BE2C (cell line): Measurements from ENCODE around the gene MALSU1.
A peak's percentile ranks its signal among the peaks of the same experiment; 100 is the strongest.

Experiments used
- DNase-seq: peaks from one replicate; pipeline ENCODE4 v3.0.0-alpha.2; 2020
- H3K27me3 ChIP-seq: fragments of 250-450 bp; sonication (Bioruptor Pico); 2 replicates; pipeline ENCODE4 v1.5.1; 2020; ENCODE audit warnings: mild to moderate bottlenecking
- H3K36me3 ChIP-seq: fragments of 250-450 bp; sonication (Bioruptor Pico); 2 replicates; pipeline ENCODE4 v1.5.1; 2020; ENCODE audit warnings: mild to moderate bottlenecking
- H3K4me1 ChIP-seq: fragments of 250-450 bp; sonication (Bioruptor Pico); 2 replicates; pipeline ENCODE4 v1.5.1; 2020
- H3K4me3 ChIP-seq: 2 replicates; pipeline ENCODE4 v1.5.1; 2011; ENCODE audit warnings: low read depth, low read length
- H3K9me3 ChIP-seq: fragments of 250-450 bp; sonication (Bioruptor Pico); 2 replicates; pipeline ENCODE4 v1.5.1; 2020
- TF ChIP-seq, protein P1 (sequence below): IDR thresholded peaks from 2 replicates; pipeline ENCODE4 v1.5.1; 2012; ENCODE audit warnings: mild to moderate bottlenecking, low read depth, low read length

MALSU1 gene

DNA sequence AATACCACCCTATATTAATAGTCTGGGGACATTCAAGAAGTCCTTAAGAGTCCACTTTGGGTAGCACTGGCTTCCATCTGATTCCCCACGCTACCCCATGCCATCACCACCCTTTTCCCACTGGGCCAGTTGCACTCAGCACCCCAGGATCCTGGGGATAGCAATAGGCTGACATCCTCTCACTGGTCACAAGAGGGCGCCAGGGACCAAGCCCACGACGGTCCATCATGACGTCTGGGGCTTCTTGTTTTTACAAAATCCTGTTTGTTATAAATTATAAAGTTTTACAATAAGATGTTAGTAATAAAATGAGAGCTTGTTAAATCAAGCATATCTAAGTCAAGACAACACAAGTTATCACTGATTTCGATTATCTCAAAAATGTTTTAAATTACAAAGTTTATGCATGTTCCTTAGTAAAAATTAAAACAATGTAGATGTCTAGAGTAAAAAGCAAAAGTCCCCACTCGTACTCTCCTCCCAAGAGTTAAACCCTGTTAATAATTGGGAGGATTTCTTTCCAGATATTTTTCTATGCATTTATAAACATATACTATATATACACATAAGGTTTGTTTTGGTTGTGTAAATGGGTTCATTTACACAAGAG is 37.2 kb upstream of the MALSU1 start:
- H3K4me3 ChIP-seq = no peak overlapping the region; the same call in 1 of the 2 replicates

DNA sequence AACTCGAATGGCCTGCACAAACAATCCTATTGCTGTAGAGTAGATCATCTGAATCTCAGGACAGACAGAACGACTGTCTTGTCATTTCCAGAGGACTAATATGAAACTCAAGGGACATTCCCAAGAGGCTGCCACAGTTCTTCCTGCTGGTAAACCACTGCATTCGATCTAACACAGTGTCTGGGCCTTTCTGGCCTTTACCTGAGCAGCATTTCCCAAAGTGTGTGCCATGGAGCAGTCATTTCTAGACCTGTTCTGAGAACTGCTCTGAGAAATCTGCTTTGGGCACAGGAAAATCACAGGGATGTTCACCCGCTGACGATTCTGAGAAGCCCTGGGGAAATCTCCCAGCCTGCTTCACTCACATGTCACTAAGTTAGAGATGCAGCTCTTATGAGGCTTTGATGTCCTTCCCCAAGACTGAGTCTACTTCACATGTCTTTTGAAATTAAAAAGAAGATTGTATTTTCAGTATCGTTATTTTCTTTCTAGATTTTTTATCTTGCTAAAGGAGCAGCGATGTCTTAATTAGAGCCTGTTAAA is 34.2 kb upstream of the MALSU1 start:
- TF ChIP-seq, protein P1, sequence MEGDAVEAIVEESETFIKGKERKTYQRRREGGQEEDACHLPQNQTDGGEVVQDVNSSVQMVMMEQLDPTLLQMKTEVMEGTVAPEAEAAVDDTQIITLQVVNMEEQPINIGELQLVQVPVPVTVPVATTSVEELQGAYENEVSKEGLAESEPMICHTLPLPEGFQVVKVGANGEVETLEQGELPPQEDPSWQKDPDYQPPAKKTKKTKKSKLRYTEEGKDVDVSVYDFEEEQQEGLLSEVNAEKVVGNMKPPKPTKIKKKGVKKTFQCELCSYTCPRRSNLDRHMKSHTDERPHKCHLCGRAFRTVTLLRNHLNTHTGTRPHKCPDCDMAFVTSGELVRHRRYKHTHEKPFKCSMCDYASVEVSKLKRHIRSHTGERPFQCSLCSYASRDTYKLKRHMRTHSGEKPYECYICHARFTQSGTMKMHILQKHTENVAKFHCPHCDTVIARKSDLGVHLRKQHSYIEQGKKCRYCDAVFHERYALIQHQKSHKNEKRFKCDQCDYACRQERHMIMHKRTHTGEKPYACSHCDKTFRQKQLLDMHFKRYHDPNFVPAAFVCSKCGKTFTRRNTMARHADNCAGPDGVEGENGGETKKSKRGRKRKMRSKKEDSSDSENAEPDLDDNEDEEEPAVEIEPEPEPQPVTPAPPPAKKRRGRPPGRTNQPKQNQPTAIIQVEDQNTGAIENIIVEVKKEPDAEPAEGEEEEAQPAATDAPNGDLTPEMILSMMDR = no peak
- no peaks in the 10 kb centered on the region for H3K9me3 ChIP-seq
- no peaks in the 10 kb centered on the region for H3K4me1 ChIP-seq
- H3K4me3 ChIP-seq = no peak overlapping the region
- no peaks in the 10 kb centered on the region for H3K36me3 ChIP-seq
- H3K27me3 ChIP-seq = no peaks in the 10 kb centered on the region
- DNase-seq = no peak

More for the DNA sequence above, 37.2 kb upstream of the MALSU1 start:
- TF ChIP-seq, protein P1 = peak; percentile 97
- Histone ChIP-seq H3K27me3 (peaks cover 1% of the 10 kb centered on the region), H3K4me1 (no peaks in the 10 kb centered on the region), H3K9me3 (no peaks in the 10 kb centered on the region), H3K36me3 (no peaks in the 10 kb centered on the region)
- peak; percentile 73 for DNase-seq

DNA sequence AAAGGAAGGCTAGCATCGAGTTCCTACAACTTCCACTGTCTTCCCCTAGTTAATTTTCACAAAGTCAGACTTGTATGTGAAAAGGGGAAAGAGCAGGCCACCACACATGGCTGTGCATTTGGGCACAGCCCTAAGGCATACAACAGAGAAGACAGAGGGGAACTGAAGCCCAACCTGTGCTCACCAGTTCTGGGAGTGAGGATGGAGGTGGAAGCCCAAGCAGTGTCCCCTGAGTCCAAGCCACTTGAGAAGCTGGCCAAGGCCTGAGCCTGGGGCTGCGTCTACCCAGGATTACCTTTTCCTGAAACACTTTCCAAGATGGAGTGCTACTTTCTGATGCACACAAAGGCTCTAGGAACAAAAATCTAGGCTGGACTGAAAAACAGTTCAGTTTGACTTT is 32.2 kb upstream of the MALSU1 start:
- no peaks in the 10 kb centered on the region for H3K4me1 ChIP-seq
- no peak overlapping the region for H3K4me3 ChIP-seq
- H3K9me3 ChIP-seq = no peaks in the 10 kb centered on the region
- peaks cover under 1% of the 10 kb centered on the region; the same call in 1 of the 2 replicates for H3K27me3 ChIP-seq
- TF ChIP-seq, protein P1 = no peak
- H3K36me3 ChIP-seq = no peaks in the 10 kb centered on the region
- DNase-seq = no peak

DNA sequence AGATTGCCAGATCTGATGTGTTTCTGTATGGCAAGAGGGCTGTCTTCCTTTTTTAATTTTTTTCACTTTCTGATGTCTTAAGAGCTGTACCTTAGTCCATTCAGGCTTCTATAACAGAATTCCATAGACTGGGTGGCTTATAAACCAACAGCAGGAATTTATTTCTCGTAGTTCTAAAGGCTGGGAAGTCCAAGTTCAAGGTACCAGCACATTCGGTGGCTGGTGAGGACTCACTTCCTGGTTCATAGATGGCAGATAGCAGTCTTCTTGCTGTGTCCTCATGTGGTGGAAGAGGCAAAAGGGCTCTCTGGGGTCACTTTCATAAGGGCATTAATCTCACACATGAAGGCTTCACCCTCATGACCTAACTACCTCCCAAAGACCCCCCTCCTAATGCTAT is 31.8 kb upstream of the MALSU1 start:
- DNase-seq = no peak
- TF ChIP-seq, protein P1 = no peak
- no peaks in the 10 kb centered on the region for H3K36me3 ChIP-seq
- no peak overlapping the region for H3K4me3 ChIP-seq
- no peaks in the 10 kb centered on the region for H3K4me1 ChIP-seq
- H3K9me3 ChIP-seq = no peaks in the 10 kb centered on the region
- peaks cover 4% of the 10 kb centered on the region for H3K27me3 ChIP-seq

DNA sequence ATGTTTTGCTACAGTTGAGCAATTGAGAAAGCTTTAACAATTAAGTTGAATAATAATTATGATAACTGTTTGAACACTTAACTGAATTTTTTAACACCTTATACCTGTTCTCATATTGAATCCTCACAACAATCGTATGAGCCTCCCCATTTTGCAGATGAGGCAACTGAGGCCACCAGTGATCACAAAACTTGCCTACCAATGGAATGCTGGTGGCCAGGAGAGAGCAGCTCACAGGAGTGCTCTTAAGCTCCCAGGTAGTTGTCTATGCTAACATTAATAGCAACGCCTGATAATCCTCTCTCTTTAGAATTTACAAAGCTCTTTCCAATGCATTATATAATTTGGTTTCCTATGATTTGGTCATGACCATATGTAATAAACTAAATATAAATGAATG is 31.0 kb upstream of the MALSU1 start:
- TF ChIP-seq, protein P1 = no peak
- Histone ChIP-seq H3K4me3 (no peak overlapping the region), H3K27me3 (peaks cover 4% of the 10 kb centered on the region), H3K36me3 (no peaks in the 10 kb centered on the region), H3K4me1 (no peaks in the 10 kb centered on the region), H3K9me3 (no peaks in the 10 kb centered on the region)
- no peak for DNase-seq

DNA sequence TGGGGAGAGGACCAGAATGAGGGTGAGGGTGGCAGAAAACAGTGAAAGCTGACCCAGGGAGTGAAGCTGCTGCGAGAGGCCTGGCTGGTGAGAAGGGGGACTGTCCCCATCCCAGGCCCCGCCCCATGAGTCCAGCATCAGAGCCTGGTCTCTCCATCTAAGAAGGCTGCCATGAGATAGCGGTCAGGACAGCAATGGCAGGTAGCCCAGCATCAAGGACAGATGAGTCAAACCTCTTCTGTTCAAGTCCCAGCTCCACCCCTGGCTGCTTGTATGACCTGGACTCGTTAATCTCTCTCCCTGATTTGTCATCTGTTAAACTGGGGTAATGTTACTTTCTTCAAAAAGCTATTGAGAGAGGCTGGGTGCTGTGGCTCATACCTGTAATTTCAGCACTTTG is 30.4 kb upstream of the MALSU1 start:
- Histone ChIP-seq H3K4me3 (no peak overlapping the region), H3K9me3 (no peaks in the 10 kb centered on the region), H3K27me3 (peaks cover 4% of the 10 kb centered on the region), H3K36me3 (no peaks in the 10 kb centered on the region), H3K4me1 (peaks cover 4% of the 10 kb centered on the region)
- DNase-seq = no peak
- TF ChIP-seq, protein P1 = no peak
